HUES6 (cell line): ENCODE results near the gene RITA1.

ENCODE experiments used
- H3K27ac ChIP-seq: 2 replicates; pipeline ENCODE4 v1.7.0; 2013; ENCODE audit warnings: low read depth, mild to moderate bottlenecking, low read length, inconsistent platforms
- H3K27me3 ChIP-seq: 2 replicates; pipeline ENCODE4 v1.6.1; 2013; ENCODE audit warnings: low read length; ENCODE audit not compliant: control insufficient read depth, insufficient read depth
- H3K36me3 ChIP-seq: 2 replicates; pipeline ENCODE4 v1.6.1; 2013; ENCODE audit warnings: low read length; ENCODE audit not compliant: control insufficient read depth, insufficient read depth
- H3K4me1 ChIP-seq: 2 replicates; pipeline ENCODE4 v1.6.1; 2013; ENCODE audit warnings: low read length; ENCODE audit not compliant: control insufficient read depth, insufficient read depth
- H3K4me3 ChIP-seq: 2 replicates; pipeline ENCODE4 v1.5.1; 2013; ENCODE audit warnings: low read depth, low read length
- H3K9ac ChIP-seq: one replicate; pipeline ENCODE4 v1.6.1; 2013; ENCODE audit warnings: mild to moderate bottlenecking, low read length
- H3K9me3 ChIP-seq: 2 replicates; pipeline ENCODE4 v1.6.1; 2013; ENCODE audit warnings: low read depth, low read length; ENCODE audit not compliant: control insufficient read depth, insufficient read depth

Gene RITA1

GRCh38 chr12:113183030-113183589 lies 2.4 kb upstream of the RITA1 start:
- Histone ChIP-seq H3K27ac (no peak overlapping the region), H3K4me1 (0 out of 2 replicates have a peak, but pooled peaks cover 4% of the 10 kb centered on the region), H3K9me3 (no peaks in the 10 kb centered on the region), H3K4me3 (no peak overlapping the region), H3K36me3 (peaks cover 41% of the 10 kb centered on the region), H3K27me3 (no peaks in the 10 kb centered on the region), H3K9ac (no peak overlapping the region)

GRCh38 chr12:113184098-113184899 lies 1.2 kb upstream of the RITA1 start:
- H3K36me3 ChIP-seq, result peaks cover 33% of the 10 kb centered on the region
- H3K4me1 ChIP-seq, result 0 out of 2 replicates have a peak, but pooled peaks cover 4% of the 10 kb centered on the region
- H3K4me3 ChIP-seq, result peak overlapping the region; percentile 90
- H3K27ac ChIP-seq, result no peak overlapping the region; the same call in 1 of the 2 replicates
- no peaks in the 10 kb centered on the region for H3K27me3 ChIP-seq
- H3K9me3 ChIP-seq, result no peaks in the 10 kb centered on the region
- peak overlapping the region; percentile 95 for H3K9ac ChIP-seq

- H3K9ac ChIP-seq, result peak overlapping the region; percentile 95
- H3K36me3 ChIP-seq, result peaks cover 29% of the 10 kb centered on the region
- peak overlapping the region; percentile 90 for H3K4me3 ChIP-seq
- H3K27ac ChIP-seq, result peak overlapping the region; percentile 95
- H3K4me1 ChIP-seq, result 0 out of 2 replicates have a peak, but pooled peaks cover 4% of the 10 kb centered on the region
- H3K27me3 ChIP-seq, result no peaks in the 10 kb centered on the region
- no peaks in the 10 kb centered on the region for H3K9me3 ChIP-seq
Measured at GRCh38 chr12:113184900-113185179, 681 bp upstream of the RITA1 start.

GRCh38 chr12:113186033-113186365 lies 478 bp downstream of the RITA1 start:
- Histone ChIP-seq H3K4me3 (peak overlapping the region; percentile 90), H3K27me3 (no peaks in the 10 kb centered on the region), H3K9ac (peak overlapping the region; percentile 95), H3K9me3 (no peaks in the 10 kb centered on the region), H3K27ac (peak overlapping the region; percentile 95; the same call in 1 of the 2 replicates), H3K36me3 (peaks cover 23% of the 10 kb centered on the region), H3K4me1 (peaks cover 5% of the 10 kb centered on the region; the same call in 1 of the 2 replicates)

- Histone ChIP-seq H3K27me3 (no peaks in the 10 kb centered on the region), H3K9me3 (no peaks in the 10 kb centered on the region), H3K36me3 (peaks cover 28% of the 10 kb centered on the region), H3K27ac (no peak overlapping the region), H3K4me3 (peak overlapping the region; percentile 90), H3K9ac (no peak overlapping the region), H3K4me1 (peaks cover 6% of the 10 kb centered on the region; the same call in 1 of the 2 replicates)
Measured at GRCh38 chr12:113186666-113187325, 1.3 kb downstream of the RITA1 start.

GRCh38 chr12:113189361-113189760 lies 3.8 kb downstream of the RITA1 start:
- peaks cover 16% of the 10 kb centered on the region; the same call in 1 of the 2 replicates for H3K4me1 ChIP-seq

GRCh38 chr12:113190761-113191160 lies 5.2 kb downstream of the RITA1 start:
- H3K4me3 ChIP-seq, result no peak overlapping the region
- no peak overlapping the region for H3K9ac ChIP-seq
- H3K36me3 ChIP-seq, result peaks cover 26% of the 10 kb centered on the region
- H3K4me1 ChIP-seq, result peaks cover 16% of the 10 kb centered on the region; the same call in 1 of the 2 replicates
- no peaks in the 10 kb centered on the region for H3K9me3 ChIP-seq
- no peak overlapping the region for H3K27ac ChIP-seq
- no peaks in the 10 kb centered on the region for H3K27me3 ChIP-seq

More at GRCh38 chr12:113189361-113189760, 3.8 kb downstream of the RITA1 start:
- peaks cover 26% of the 10 kb centered on the region for H3K36me3 ChIP-seq
- H3K27me3 ChIP-seq, result no peaks in the 10 kb centered on the region
- H3K9ac ChIP-seq, result no peak overlapping the region
- H3K4me3 ChIP-seq, result no peak overlapping the region
- H3K27ac ChIP-seq, result no peak overlapping the region
- no peaks in the 10 kb centered on the region for H3K9me3 ChIP-seq

GRCh38 chr12:113191227-113191626 lies 5.7 kb downstream of the RITA1 start:
- Histone ChIP-seq H3K4me1 (peaks cover 14% of the 10 kb centered on the region; the same call in 1 of the 2 replicates), H3K9ac (no peak overlapping the region)

GRCh38 chr12:113194971-113195391 lies 9.5 kb downstream of the RITA1 start:
- no peaks in the 10 kb centered on the region for H3K9me3 ChIP-seq
- no peak overlapping the region for H3K9ac ChIP-seq
- H3K27ac ChIP-seq, result no peak overlapping the region
- H3K4me3 ChIP-seq, result no peak overlapping the region
- H3K36me3 ChIP-seq, result peaks cover 21% of the 10 kb centered on the region
- peaks cover 12% of the 10 kb centered on the region; the same call in 1 of the 2 replicates for H3K4me1 ChIP-seq
- H3K27me3 ChIP-seq, result no peaks in the 10 kb centered on the region

More at GRCh38 chr12:113191227-113191626, 5.7 kb downstream of the RITA1 start:
- no peak overlapping the region for H3K4me3 ChIP-seq
- no peak overlapping the region for H3K27ac ChIP-seq
- H3K27me3 ChIP-seq, result no peaks in the 10 kb centered on the region
- no peaks in the 10 kb centered on the region for H3K9me3 ChIP-seq
- peaks cover 26% of the 10 kb centered on the region for H3K36me3 ChIP-seq

GRCh38 chr12:113195598-113195997 lies 10.1 kb downstream of the RITA1 start:
- no peaks in the 10 kb centered on the region for H3K27me3 ChIP-seq
- no peak overlapping the region for H3K27ac ChIP-seq
- no peaks in the 10 kb centered on the region for H3K9me3 ChIP-seq
- no peak overlapping the region for H3K9ac ChIP-seq
- H3K36me3 ChIP-seq, result peaks cover 18% of the 10 kb centered on the region
- no peak overlapping the region for H3K4me3 ChIP-seq
- peaks cover 12% of the 10 kb centered on the region; the same call in 1 of the 2 replicates for H3K4me1 ChIP-seq

GRCh38 chr12:113196582-113196981 lies 11.1 kb downstream of the RITA1 start:
- peaks cover 10% of the 10 kb centered on the region; the same call in 1 of the 2 replicates for H3K4me1 ChIP-seq
- no peak overlapping the region for H3K9ac ChIP-seq
- H3K36me3 ChIP-seq, result peaks cover 10% of the 10 kb centered on the region
- H3K27me3 ChIP-seq, result no peaks in the 10 kb centered on the region
- no peak overlapping the region for H3K27ac ChIP-seq
- H3K9me3 ChIP-seq, result no peaks in the 10 kb centered on the region
- no peak overlapping the region for H3K4me3 ChIP-seq
